ENCODE results near the gene CYLD. TPM values are rescaled to one million over a fixed set of nuclear protein-coding genes. Genes with fewer than 3 reads are reported as not detected.

Gene CYLD
- total and polyA plus RNA-seq, 2 of the 4 experiments (the other 2 are of a cell fraction): 16.2 to 37.3 TPM

GRCh38 chr16:50711040-50711439, 30.8 kb upstream of the CYLD start:
- H2BK15ac ChIP-seq (ENCODE audit: low read depth, low read length): no peak overlapping the region
- no peaks in the 10 kb centered on the region for H3K4me1 ChIP-seq (ENCODE audit: control insufficient read depth, insufficient read depth, low read length)
- H2AK5ac ChIP-seq (ENCODE audit: low read depth, low read length): no peak overlapping the region
- no peak overlapping the region for H2AK9ac ChIP-seq (replicated peaks; ENCODE audit: low read depth, low read length, poor library complexity)
- no peak overlapping the region for H3K27ac ChIP-seq (ENCODE audit: insufficient read depth, low read length)
- H2BK20ac ChIP-seq (ENCODE audit: low read depth, low read length): no peak overlapping the region
- H3K79me1 ChIP-seq (ENCODE audit: low read depth in 1 of 2, low read length in 2 of 2): no peaks in the 10 kb centered on the region
- no peaks in the 10 kb centered on the region for H4K20me1 ChIP-seq (ENCODE audit: insufficient read depth, low read length)
- no peaks in the 10 kb centered on the region for H3K36me3 ChIP-seq (ENCODE audit: control insufficient read depth, insufficient read depth, low read length)
- H4K91ac ChIP-seq (ENCODE audit: insufficient read depth, low read depth, low read length): no peak overlapping the region
- no peaks in the 10 kb centered on the region for H3K9me3 ChIP-seq (ENCODE audit: control insufficient read depth, insufficient read depth, low read length)
- 83% methylated on average over 14 of the region's 21 CpGs; no CpG with 5 or more reads in 1 of the 2 experiments for WGBS, 2 experiments (ENCODE audit: extremely low coverage in 2 of 2, insufficient read length in 1 of 2)
- H4K8ac ChIP-seq (ENCODE audit: low read depth in 2 of 2, low read length in 2 of 2): no peak overlapping the region
- TF ChIP-seq CTCF (conservative IDR thresholded peaks at IDR 0.05; ENCODE audit: low read depth, low read length) (no peak), RCOR1 (IDR thresholded peaks at IDR 0.05; ENCODE audit: insufficient replicate concordance, low read length) (no peak), MAZ (IDR thresholded peaks at IDR 0.05; ENCODE audit: borderline replicate concordance, low read depth, low read length) (no peak)
- no TSS peak for BruUV-seq (replicated peaks)
- DNase-seq: no peak
- dilution Hi-C loops (cut with HindIII; ENCODE audit: low sequenced_read_pairs, unreplicated experiment): no loop called here
- H2AFZ ChIP-seq (replicated peaks; ENCODE audit: low read length, poor library complexity): no peak overlapping the region
- no peak overlapping the region for H3K4me3 ChIP-seq (ENCODE audit: insufficient read depth, low read depth, low read length)
- H2BK120ac ChIP-seq (ENCODE audit: low read depth, low read length): no peak overlapping the region
- H3K4ac ChIP-seq (ENCODE audit: low read depth, low read length): no peak overlapping the region
- H3K9ac ChIP-seq (ENCODE audit: low read depth, low read length): no peak overlapping the region
- in situ Hi-C loops (cut with MboI; ENCODE audit: low sequenced_read_pairs): no loop called here
- no peak overlapping the region for H3K18ac ChIP-seq (ENCODE audit: low read depth, low read length)
- H3K23ac ChIP-seq (ENCODE audit: low read depth, low read length): no peak overlapping the region
- ChIA-PET CTCF (interaction anchor here (0.5 kb wide), 1 partner anchor 16 kb away, joined by 5 read pairs; no protein-coding TSS in a partner anchor), POLR2A (ENCODE audit: unreplicated experiment) (no interaction called here)
- H3K4me2 ChIP-seq (ENCODE audit: low read depth, low read length): no peak overlapping the region
- H3K9me1 ChIP-seq (ENCODE audit: insufficient read depth, low read length): no peaks in the 10 kb centered on the region
- no peak overlapping the region for H4K5ac ChIP-seq (ENCODE audit: low read depth, low read length)
- intact Hi-C loops (cut with micrococcal nuclease): no loop called here
- no peak overlapping the region for H3K56ac ChIP-seq (ENCODE audit: extremely low read depth, insufficient read depth, low read length)
- ATAC-seq (ENCODE audit: low read depth): no peak
- no peaks in the 10 kb centered on the region; the same call in none of the 2 replicates for H3K27me3 ChIP-seq (ENCODE audit: control insufficient read depth, insufficient read depth, low read length)
- H2BK5ac ChIP-seq (ENCODE audit: low read depth, low read length, poor library complexity, severe bottlenecking): no peak overlapping the region
- H3K14ac ChIP-seq (replicated peaks; ENCODE audit: low read depth, low read length): no peak overlapping the region

Data from IMR-90 (cell line).